IPS-NIHi11 (cell line): Measurements from ENCODE around the gene SPON1.
A peak's percentile ranks its signal among the peaks of the same experiment; 100 is the strongest.

Experiments used
- DNase-seq: peaks from one replicate; pipeline ENCODE4 v3.0.0; 2012; ENCODE audit warnings: mixed read lengths, low spot score

The SPON1 gene

GRCh38 chr11:14190992-14191778 is 228.7 kb downstream of the SPON1 start:
- no peak for DNase-seq

GRCh38 chr11:14193644-14194043 is 231.1 kb downstream of the SPON1 start:
- no peak for DNase-seq

GRCh38 chr11:14202251-14203196 is 240.0 kb downstream of the SPON1 start:
- DNase-seq, result no peak

GRCh38 chr11:14203321-14203720 is 240.8 kb downstream of the SPON1 start:
- no peak for DNase-seq

- DNase-seq, result no peak
These were observed 250.5 kb downstream of the SPON1 start for GRCh38 chr11:14212986-14213385.

- DNase-seq, result no peak
These were observed 256.2 kb downstream of the SPON1 start for GRCh38 chr11:14218728-14219127.

- DNase-seq, result no peak
These were observed 261.2 kb downstream of the SPON1 start for GRCh38 chr11:14223636-14224288.

- no peak for DNase-seq
These were observed 261.9 kb downstream of the SPON1 start for GRCh38 chr11:14224395-14224794.

GRCh38 chr11:14225666-14226065 is 263.1 kb downstream of the SPON1 start:
- no peak for DNase-seq

GRCh38 chr11:14228356-14228755 is 265.8 kb downstream of the SPON1 start:
- DNase-seq, result no peak

GRCh38 chr11:14229472-14229871 is 266.9 kb downstream of the SPON1 start:
- DNase-seq, result no peak

- no peak for DNase-seq
These were observed 267.9 kb downstream of the SPON1 start for GRCh38 chr11:14230407-14230806.

- peak; percentile 74 for DNase-seq
These were observed 270.1 kb downstream of the SPON1 start for GRCh38 chr11:14232652-14233051.

- no peak for DNase-seq
These were observed 271.9 kb downstream of the SPON1 start for GRCh38 chr11:14234446-14234845.

GRCh38 chr11:14235701-14236100 is 273.2 kb downstream of the SPON1 start:
- DNase-seq, result no peak

- no peak for DNase-seq
These were observed 275.0 kb downstream of the SPON1 start for GRCh38 chr11:14237444-14237961.

- DNase-seq, result no peak
These were observed 277.7 kb downstream of the SPON1 start for GRCh38 chr11:14240221-14240620.

GRCh38 chr11:14240951-14241350 is 278.4 kb downstream of the SPON1 start:
- DNase-seq, result no peak

GRCh38 chr11:14242187-14242586 is 279.7 kb downstream of the SPON1 start:
- DNase-seq, result no peak

GRCh38 chr11:14242733-14243132 is 280.2 kb downstream of the SPON1 start:
- DNase-seq, result no peak

GRCh38 chr11:14244926-14245325 is 282.4 kb downstream of the SPON1 start:
- DNase-seq, result no peak

- no peak for DNase-seq
These were observed 282.9 kb downstream of the SPON1 start for GRCh38 chr11:14245444-14245843.
